GM12873 (cell line): ENCODE data around the gene ARHGEF25.

Source experiments
- CTCF ChIP-seq: IDR thresholded peaks from 2 replicates; pipeline ENCODE4 v1.5.1; 2012; ENCODE audit warnings: low read depth, mild to moderate bottlenecking, moderate library complexity, low read length, control low read depth; ENCODE audit not compliant: insufficient read depth; ENCODE audit errors: missing control alignments

Gene ARHGEF25

GRCh38 chr12:57637364-57637763 is 26.1 kb downstream of the ARHGEF25 start:
- TF ChIP-seq CTCF: no peak

- TF ChIP-seq CTCF: no peak
Observed at GRCh38 chr12:57638096-57638495, 26.9 kb downstream of the ARHGEF25 start.

GRCh38 chr12:57640175-57641042 is 29.2 kb downstream of the ARHGEF25 start:
- no peak for TF ChIP-seq CTCF

- no peak for TF ChIP-seq CTCF
Observed at GRCh38 chr12:57641699-57642442, 30.6 kb downstream of the ARHGEF25 start.

GRCh38 chr12:57654042-57654441 is 42.8 kb downstream of the ARHGEF25 start:
- TF ChIP-seq CTCF: no peak

GRCh38 chr12:57655541-57656240 is 44.5 kb downstream of the ARHGEF25 start:
- no peak for TF ChIP-seq CTCF

- TF ChIP-seq CTCF: no peak
Observed at GRCh38 chr12:57657744-57658143, 46.5 kb downstream of the ARHGEF25 start.
